Measurements from ENCODE around the gene VGF.

VGF gene

GRCh38 chr7:101186194-101186593 is 20.8 kb upstream of the VGF start:
- in situ Hi-C loops (cut with HindIII; ENCODE audit: low sequenced_read_pairs) = no loop called here
- DNase-seq (ENCODE audit: low read depth, low spot score) = no peak
- no peak overlapping the region for H3K4me3 ChIP-seq (ENCODE audit: low read depth, low read length)
- TF ChIP-seq CTCF (IDR thresholded peaks at IDR 0.05; ENCODE audit: low read depth, low read length) = no peak

GRCh38 chr7:101185258-101185839 is 20.0 kb upstream of the VGF start:
- in situ Hi-C loops (cut with HindIII; ENCODE audit: low sequenced_read_pairs) = no loop called here
- DNase-seq (ENCODE audit: low read depth, low spot score) = peak; percentile 19
- no peak overlapping the region for H3K4me3 ChIP-seq (ENCODE audit: low read depth, low read length)
- no peak for TF ChIP-seq CTCF (IDR thresholded peaks at IDR 0.05; ENCODE audit: low read depth, low read length)

- DNase-seq (ENCODE audit: low read depth, low spot score) = no peak
- in situ Hi-C loops (cut with HindIII; ENCODE audit: low sequenced_read_pairs) = no loop called here
- H3K4me3 ChIP-seq (ENCODE audit: low read depth, low read length) = no peak within 1 kb of the TSS
- no peak for TF ChIP-seq CTCF (IDR thresholded peaks at IDR 0.05; ENCODE audit: low read depth, low read length)
Measured at GRCh38 chr7:101180130-101180755, 14.9 kb upstream of the VGF start, which contains the start of gene NAT16. Gene NAT16, minus strand, starts transcription at chr7:101180293. Its CDS starts 5,486 bp downstream, at chr7:101174807.

GRCh38 chr7:101179713-101180112 is 14.3 kb upstream of the VGF start:
- in situ Hi-C loops (cut with HindIII; ENCODE audit: low sequenced_read_pairs) = no loop called here
- DNase-seq (ENCODE audit: low read depth, low spot score) = no peak
- no peak for TF ChIP-seq CTCF (IDR thresholded peaks at IDR 0.05; ENCODE audit: low read depth, low read length)
- H3K4me3 ChIP-seq (ENCODE audit: low read depth, low read length) = no peak overlapping the region

GRCh38 chr7:101179117-101179516 is 13.7 kb upstream of the VGF start:
- in situ Hi-C loops (cut with HindIII; ENCODE audit: low sequenced_read_pairs) = no loop called here
- TF ChIP-seq CTCF (IDR thresholded peaks at IDR 0.05; ENCODE audit: low read depth, low read length) = no peak
- no peak overlapping the region for H3K4me3 ChIP-seq (ENCODE audit: low read depth, low read length)
- DNase-seq (ENCODE audit: low read depth, low spot score) = no peak

- TF ChIP-seq CTCF (IDR thresholded peaks at IDR 0.05; ENCODE audit: low read depth, low read length) = no peak
- no peak overlapping the region for H3K4me3 ChIP-seq (ENCODE audit: low read depth, low read length)
- no peak for DNase-seq (ENCODE audit: low read depth, low spot score)
- in situ Hi-C loops (cut with HindIII; ENCODE audit: low sequenced_read_pairs) = no loop called here
Measured at GRCh38 chr7:101177644-101178043, 12.3 kb upstream of the VGF start.

Measured in astrocyte of the spinal cord (primary cell).